Cardiac septum (tissue), 1 donor: ENCODE measurements around the gene HPS3. TPM values are rescaled to one million over a fixed set of nuclear protein-coding genes. Genes with fewer than 3 reads are reported as not detected.
A peak's percentile ranks its signal among the peaks of the same experiment; 100 is the strongest.
"Not testable (repeated sequence)": the region's sequence is repeated elsewhere in the genome, so short reads cannot be mapped to it uniquely, and the experiment has no call there.

ENCODE experiments used
- DNase-seq: peaks from one replicate; pipeline ENCODE4 v3.0.0-alpha.2; 2020; ENCODE audit warnings: low spot score
- intact Hi-C: fragments of 100-400 bp; cut with DNase I; formaldehyde crosslinking; loops from one replicate; pipeline ENCODE4 v1.14.0; 2022
- total RNA-seq: library from RNA; stranded (reverse); fragmentation: NEBNext Ultra II Directional; extraction: Animal tissue kit (Norgen Biotek cat#: 25700); gene quantifications from one replicate; pipeline ENCODE4 v1.2.1, GENCODE V29; 2021
- donor health status: DM: no; HTN: no; CAD: no.

HPS3 gene
- total RNA-seq, 1 donor from 2014 or later, result 6.2 TPM

DNA sequence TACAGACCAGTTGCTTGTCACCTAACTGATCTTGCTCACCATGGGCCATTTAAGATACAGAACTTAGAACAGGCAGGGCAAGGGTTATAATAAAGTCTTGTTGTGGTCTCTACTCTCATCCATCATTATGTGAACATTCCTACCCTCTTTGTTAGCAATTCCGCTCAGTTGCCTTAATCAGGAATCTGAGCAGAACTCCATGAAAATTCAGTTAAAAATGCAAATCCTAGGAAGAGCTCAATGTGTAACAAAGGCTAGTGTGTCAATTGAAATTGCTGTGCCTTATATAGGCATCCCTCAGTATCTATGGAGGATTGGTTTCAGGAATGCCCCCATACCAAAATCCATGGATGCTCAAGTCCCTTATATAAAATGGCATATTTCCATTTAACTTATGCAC is 47.7 kb downstream of the HPS3 start:
- DNase-seq, result no peak
- intact Hi-C loops, result no loop called here

DNA sequence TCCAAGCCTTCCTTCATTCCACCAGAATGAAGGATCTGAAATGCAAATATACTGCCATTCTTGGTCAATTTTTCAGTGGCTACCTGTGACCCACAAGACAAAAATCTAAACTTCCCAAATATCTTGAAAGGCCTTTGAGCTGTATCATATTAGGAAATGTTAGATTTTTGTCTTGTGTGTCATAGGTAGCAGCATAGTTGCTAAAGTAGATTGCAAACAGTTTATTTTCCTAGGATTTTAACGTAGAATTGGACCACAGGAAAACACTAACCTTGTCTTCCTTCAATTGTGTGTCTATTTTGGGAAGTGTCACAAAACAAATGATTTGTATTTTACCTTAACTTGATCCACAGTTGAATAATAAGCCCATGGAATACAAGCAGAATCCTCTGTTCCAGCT is 49.8 kb downstream of the HPS3 start:
- no peak for DNase-seq
- intact Hi-C loops, result no loop called here

DNA sequence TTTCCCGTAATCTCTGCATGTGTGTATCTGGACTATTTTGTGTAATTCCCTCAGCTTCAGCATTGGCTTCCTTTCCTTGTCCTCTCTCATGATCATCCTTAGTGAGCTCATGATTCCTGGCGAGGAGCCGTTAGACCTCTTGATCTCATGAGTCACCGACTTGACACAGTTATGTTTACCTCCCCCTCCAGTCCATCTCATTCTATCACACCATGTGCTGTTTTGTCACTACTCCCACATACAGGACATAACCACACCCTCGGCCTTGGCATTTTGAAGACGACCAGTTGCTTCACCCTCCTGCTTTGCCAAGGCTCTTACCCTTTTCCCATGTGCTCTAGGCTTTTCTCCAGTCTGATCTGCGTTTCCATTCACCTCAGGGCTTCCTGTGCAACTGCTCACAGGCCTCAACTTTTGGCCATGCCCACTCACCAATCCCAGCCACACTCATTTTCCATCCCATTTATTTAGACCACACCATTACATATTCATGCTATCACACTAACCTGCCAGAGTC is 50.7 kb downstream of the HPS3 start:
- intact Hi-C loops, result loop anchor here (5.0 kb wide), 2 partner anchors 47 to 48 kb away; no protein-coding TSS in a partner anchor

DNA sequence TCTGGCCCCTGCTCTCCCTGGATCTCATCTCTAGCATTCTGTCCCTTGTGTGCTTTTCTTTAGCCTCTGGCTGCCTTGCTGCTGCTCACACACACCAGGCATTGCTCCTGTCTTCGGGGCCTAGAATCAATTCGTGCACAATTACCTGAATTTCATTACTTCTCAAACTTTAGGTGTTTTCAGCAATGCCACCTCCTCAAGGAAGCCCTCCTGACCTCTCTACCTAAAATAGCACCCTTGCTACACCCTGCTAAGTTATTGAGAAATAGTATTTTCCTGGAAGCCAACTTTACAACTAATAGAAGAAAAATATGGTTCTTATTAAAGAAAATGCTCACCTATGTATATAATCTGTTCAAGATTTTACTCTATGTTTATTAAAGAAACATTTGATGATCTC is 51.7 kb downstream of the HPS3 start:
- no peak for DNase-seq
- intact Hi-C loops, result loop anchor here (5.0 kb wide), 2 partner anchors 46 to 49 kb away; no protein-coding TSS in a partner anchor

More for the DNA sequence above, 50.7 kb downstream of the HPS3 start:
- DNase-seq, result peak; percentile 81

DNA sequence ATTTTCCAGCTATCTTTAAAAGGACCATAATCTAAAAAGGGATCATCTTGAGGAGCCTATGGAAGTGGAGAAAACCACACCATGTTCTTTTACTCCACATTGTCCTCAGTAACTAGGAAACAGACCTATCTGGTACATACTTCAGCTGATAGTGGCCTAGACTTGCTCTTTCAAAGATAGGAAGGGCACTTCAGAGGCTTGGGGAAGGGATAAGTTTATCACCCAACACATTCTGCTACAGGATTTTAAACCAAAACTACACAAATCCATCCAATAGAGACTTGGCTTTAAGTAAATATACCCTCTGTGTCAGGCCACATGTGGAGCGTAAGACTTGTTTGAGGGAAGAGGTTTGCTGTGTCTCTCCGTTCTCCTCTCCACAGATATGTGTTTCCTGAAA is 56.8 kb downstream of the HPS3 start:
- intact Hi-C loops, result no loop called here
- no peak for DNase-seq

DNA sequence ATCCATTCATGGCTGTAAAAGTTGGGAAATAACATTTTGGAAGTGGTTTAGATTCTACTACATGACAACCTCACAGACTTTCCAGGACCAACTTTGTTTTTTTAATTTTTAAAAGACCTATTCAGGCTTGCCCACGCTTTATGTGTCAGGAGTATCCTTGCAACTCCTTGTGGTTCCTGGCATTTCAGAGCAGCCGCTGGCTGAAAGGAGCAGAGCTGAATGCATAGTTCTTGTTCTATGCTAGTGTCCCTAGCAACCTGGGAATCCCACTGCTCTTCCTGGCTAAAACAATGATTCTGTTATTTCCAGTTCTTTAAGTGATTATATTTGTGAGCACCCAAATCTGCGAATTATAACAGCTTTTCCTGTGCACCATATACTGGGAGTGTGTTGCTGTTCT is 57.3 kb downstream of the HPS3 start:
- intact Hi-C loops, result no loop called here
- DNase-seq, result no peak

DNA sequence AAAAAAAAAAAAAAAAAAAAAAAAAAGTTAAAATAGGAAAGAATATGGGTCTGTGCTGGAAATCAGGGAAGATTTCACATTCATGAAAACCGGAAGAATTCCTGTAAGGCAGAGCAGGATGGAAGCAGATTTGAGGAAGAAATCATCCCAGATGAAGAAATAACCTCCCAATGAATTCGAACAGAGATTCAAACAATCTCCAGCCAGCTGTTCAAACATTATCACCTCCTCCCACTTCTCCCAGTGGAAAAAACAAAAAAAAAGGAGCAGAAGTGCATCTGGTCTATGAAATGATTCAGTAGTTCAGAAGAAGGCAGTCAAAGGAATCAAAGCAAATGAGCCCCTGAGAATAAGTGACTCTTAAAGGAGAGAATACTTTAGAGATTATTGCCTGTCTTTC is 59.1 kb downstream of the HPS3 start:
- intact Hi-C loops, result no loop called here
- no peak for DNase-seq

DNA sequence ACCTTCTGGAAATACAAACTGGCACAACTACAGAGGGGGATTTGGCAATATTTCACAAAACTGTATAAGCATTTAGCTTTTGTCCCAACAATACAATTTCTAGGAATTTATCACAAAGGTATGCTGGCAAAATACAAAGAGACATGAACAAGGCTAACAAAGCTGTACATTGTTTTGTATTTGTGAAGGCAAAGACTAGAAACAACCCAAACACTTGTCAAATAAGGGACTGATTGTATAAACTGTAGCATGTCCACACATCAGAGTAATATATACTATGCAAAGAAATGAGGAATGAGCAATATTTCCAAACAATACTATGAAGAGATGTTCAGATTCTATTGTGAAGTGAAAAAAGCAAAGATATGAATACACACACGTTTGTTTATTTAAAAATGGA is 65.8 kb downstream of the HPS3 start:
- intact Hi-C loops, result no loop called here
- DNase-seq, result no peak

DNA sequence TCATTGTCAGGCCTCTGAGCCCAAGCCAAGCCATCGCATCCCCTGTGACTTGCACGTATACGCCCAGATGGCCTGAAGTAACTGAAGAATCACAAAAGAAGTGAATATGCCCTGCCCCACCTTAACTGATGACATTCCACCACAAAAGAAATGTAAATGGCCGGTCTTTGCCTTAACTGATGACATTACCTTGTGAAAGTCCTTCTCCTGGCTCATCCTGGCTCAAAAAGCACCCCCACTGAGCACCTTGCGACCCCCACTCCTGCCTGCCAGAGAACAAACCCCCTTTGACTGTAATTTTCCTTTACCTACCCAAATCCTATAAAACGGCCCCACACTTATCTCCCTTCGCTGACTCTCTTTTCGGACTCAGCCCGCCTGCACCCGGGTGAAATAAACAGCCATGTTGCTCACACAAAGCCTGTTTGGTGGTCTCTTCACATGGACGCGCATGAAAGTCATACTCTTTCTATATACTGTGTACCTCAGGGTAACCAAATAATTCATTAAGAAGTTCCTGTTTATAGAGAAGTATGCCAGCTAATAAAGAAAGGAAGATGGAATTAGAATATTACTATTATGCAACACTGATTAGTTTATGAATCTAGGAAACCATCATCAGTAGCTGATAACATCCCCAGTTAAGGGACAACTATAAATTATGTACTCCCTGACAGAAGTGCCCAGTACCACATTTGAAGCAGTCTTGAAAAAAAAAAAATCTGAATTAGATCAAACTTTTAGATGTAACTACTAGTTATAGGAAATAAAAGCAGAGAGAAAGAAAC is 67.6 kb downstream of the HPS3 start:
- intact Hi-C loops, DNase-seq: not testable (repeated sequence)

DNA sequence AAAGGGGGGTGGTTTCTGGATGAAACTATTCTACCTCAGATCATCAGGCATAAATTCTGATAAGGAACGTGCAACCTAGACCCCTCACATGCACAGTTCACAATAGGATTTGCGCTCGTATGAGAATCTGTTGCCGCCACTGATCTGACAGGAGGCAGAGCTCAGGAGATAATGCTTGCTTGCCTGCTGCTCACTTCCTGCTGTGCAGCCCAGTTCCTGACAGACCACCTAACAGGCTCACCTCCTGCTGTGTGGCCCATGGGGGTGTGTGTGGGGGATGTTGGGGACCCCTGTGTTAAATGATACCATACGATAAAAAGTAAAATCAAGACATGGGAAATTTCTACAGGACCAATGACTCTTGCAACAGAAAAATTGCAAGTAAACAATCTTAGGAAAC is 68.2 kb downstream of the HPS3 start:
- no peak for DNase-seq
- intact Hi-C loops, result no loop called here

DNA sequence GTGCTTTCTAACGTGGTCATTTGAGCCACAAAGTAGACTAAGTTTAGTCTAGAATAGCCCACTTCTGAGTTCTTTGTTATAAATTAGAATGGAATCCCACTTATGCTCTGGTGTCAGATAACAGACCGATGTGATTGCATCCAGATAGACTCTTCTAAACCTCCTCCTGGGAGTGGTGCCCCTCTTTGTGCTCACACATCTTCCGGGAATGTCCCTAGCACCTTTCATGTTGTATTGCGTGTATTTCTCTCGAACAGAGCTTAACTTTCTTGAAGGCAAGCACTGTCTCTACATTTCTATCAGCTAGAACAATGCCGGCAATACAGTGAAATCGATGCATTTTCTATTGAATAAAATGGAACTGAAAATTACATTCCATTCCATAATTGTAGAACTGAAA is 69.2 kb downstream of the HPS3 start:
- intact Hi-C loops, result no loop called here
- DNase-seq, result no peak

DNA sequence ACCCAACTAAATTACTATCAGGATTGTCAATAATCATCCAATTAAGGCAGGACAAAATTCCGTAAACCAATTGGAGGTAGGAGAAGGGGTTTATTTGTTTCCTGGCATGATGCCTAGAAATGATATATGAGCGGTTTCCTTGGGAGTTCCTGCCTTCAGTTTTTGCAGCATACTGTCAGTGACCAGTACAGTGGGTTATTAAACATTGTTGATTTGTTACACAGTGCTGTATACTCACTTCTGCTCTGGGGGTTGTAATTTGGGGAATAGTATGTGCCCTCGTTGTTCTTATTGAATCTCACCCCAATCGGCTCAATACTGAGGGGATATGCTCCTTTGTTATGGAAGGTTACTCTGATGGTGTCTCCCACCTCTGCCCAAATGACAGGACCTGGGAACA is 70.0 kb downstream of the HPS3 start:
- no peak for DNase-seq
- intact Hi-C loops, result no loop called here

DNA sequence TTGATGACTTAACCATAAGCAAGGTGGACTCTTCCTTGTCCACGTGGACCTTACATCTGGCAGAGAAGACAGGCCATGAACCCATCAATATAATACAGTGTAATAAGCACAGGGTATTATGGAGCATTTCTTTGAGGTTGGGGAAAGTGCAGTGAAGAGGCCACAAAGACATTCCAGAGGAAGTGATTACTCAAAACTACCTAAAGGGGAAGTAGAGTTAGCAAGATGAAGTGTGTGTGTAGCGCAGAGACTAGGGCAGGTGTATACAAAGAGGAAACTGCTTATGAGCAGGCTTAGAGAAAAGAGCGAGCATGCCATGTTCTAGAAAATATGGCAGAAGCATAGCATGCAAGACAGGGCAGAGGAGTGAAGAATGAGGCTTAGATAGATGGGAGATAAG is 74.3 kb downstream of the HPS3 start:
- no peak for DNase-seq
- intact Hi-C loops, result no loop called here

DNA sequence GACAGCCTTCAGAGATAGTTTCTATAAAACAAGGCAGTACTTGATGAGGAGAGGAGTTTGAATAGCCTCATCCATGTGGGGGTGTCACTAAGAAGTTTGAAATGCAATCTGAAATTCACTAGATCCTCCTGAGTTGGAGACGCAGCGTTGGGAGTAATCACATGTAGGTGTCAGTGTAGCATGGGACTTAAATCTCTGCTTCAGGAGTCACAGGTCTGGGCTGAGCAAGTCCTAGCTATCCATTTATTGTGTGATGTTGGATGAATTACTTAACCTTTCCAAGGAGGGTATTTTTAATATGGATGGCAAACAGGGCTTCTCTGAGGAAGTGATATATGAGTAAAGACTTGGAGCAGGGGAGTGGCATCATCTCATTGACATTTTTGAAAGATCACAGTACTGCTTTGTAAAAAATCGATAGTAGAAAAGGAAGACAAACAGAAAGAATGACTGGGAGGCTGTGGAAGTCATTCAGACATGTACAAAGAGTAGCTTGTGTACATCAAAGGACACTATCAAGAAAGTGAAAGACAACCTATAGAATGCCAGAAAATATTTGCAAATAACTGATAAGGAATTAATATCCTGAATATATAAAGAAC is 75.1 kb downstream of the HPS3 start:
- intact Hi-C loops, result no loop called here
- DNase-seq, result no peak

DNA sequence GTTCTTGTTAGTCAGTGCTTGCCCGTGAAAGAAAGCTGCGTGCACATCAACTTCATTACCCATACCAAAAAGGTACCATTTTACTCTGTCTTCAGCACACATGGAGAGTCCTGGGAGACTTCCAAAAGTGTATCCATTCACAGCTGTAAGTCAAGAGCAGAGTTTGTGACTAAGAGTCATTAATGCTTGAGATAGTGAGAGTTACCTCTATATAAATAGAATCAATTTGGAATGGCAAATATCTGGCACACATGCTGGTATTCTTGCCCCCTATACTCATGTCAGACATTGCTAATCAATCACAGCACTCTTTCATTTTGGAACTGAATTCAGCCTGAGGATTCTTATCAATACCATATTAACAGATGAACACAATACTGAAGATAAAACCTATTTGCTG is 78.0 kb downstream of the HPS3 start:
- intact Hi-C loops, result no loop called here
- no peak for DNase-seq

DNA sequence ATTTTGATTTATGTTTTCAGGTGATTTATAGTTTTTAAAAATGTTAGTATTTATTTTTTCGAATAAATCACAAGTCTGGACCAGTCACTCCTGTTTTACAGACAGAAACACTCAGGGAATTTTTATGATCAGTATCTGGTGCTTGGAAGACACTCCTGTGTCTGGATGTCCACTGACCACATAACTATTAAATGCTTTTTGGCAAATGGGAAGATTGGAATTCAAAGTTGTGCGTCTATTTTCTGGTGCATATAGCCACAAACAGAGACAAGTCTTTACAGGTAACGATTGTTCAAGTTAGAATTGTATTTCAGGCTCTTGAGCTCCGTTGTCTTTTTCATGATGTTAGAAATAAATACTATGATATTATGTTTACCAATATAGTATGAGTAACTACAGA is 80.0 kb downstream of the HPS3 start:
- no peak for DNase-seq
- intact Hi-C loops, result no loop called here

DNA sequence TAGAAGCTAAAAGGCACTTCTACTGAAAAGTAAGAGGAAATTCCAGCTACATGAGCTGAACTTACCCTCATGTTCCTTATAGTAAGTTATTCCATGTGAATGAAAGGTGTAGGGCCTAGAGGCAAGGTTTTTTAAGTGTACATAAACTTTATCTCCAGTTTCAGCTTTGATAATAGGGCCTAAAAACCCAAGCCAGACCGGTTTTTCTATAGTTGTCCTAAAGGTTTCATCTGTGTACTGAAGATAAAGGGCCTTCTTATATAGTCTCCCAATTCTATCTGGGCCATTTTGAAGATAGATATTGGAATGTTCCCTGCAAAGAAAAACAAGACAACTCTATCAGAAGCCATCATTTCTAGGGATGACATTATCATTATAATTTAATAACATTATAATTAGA is 82.9 kb downstream of the HPS3 start:
- intact Hi-C loops, result no loop called here
- DNase-seq, result no peak

DNA sequence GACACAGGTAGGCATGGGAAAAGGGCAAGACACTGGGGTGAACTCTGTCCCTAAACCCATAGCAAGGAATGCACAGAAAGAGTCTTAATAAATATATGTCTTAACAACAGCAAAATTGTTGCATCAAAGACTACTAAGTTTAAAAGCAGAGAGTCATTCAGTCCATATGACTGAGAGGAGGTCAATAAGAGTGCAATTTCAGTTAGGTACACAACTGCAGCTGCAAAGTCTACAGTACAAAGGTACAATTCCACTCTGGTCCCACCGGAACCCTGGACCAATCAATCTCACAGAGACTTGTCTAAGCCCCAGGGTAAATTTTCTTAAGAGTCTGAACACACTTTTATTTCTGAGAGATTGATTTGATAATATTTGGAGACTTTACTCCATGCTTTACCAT is 85.3 kb downstream of the HPS3 start:
- intact Hi-C loops, result no loop called here

DNA sequence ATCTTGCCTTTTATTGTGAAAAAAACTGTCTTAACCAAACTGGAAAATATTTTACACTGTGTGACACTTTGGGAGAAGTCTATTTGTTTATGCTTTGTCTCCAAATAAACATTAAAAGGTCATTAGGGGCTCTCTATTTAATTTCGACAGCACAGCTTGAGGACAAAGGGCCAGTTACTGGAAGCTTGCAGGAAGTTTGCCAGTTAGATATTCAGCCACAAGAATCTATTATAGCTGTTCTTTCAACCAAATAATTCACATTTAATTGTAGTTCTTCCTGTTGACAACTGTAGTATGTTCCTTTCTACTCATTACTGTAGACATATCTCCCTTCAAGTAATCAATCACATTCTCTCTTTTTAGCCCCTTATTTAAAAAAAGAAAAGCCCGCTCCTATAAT is 86.1 kb downstream of the HPS3 start:
- no peak for DNase-seq
- intact Hi-C loops, result no loop called here

More for the DNA sequence above, 85.3 kb downstream of the HPS3 start:
- no peak for DNase-seq

DNA sequence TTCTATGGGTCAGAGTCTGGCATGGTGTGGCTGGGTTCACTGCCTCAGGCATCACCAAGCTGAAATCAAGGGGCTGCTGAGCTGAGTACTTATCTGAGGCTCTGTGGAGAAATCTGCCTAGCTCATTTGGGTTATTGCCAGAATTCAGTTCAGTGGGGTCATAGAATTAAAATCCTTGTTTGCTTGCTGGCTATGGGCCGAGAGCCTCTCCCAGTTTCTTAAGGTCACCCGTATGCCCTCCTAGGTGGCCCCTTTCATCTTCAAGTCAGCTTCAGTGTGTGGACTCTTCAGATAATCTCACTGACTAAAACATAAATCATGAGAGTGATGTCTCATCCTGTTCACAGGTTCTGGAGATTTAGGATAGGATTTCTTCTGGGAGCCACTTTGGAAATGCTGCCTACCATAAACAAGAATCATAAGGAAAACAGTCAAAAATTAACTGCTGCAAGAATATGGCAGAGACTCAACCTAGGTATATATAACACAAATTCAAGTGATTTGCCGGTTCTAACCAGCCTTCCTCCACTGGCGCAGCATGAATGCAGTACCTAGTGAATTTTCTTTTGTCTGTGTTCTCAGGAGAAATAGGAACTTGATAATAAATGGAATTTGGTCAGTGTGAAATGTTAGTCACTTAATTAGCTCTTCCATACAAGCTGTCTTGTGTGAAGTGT is 86.9 kb downstream of the HPS3 start:
- intact Hi-C loops, result no loop called here
- DNase-seq, result no peak

DNA sequence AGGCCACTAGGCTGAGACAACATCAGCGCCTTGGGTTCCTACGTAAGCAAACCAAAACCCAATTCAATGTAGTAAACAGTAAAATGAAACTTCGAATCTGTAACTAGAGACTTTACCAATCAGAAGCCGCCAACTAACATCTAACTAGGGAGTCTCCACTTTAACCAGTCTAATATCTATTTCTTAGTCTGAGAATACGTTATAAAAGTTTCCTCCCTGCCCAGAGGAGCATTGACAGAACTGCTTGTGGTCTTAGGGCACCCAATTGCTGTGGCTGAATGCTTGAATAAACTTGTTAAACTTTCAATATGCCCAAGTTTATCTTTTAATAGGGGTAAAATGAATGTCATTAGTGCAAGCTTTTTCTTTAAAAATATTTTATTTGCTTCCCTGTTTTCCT is 87.9 kb downstream of the HPS3 start:
- intact Hi-C loops, result no loop called here
- no peak for DNase-seq
